Skeletal muscle cell (primary cell): ENCODE results near the gene PCED1A.
"Not testable (repeated sequence)": the region's sequence is repeated elsewhere in the genome, so short reads cannot be mapped to it uniquely, and the experiment has no call there.

Source experiments
- DNase-seq: peaks from one replicate; pipeline ENCODE4 v3.0.0-alpha.2; 2010; ENCODE audit warnings: low read depth
- H3K4me3 ChIP-seq: 2 replicates; pipeline ENCODE4 v1.5.1; 2011; ENCODE audit warnings: low read depth, mild to moderate bottlenecking, control low read depth, low read length, moderate library complexity

The PCED1A gene

GRCh38 chr20:2809690-2810089, 30.8 kb downstream of the PCED1A start:
- no peak overlapping the region for H3K4me3 ChIP-seq
- no peak for DNase-seq

DNA sequence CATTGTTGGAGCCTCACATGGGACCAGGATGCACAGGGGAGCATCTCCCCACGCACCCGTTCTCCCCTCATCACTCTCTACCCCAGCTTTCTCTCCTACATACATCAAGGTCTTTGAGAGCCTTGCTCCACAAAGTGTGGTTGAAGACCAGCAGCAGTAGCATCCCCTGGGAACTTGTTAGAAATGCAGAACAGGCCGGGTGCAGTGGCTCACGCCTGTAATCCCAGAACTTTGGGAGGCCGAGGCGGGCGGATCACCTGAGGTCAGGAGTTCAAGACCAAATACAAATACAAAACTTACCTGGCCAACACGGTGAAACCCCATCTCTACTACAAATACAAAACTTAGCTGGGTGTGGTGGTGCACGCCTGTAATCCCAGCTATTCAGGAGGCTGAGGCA, 32.5 kb downstream of the PCED1A start:
- H3K4me3 ChIP-seq, DNase-seq: not testable (repeated sequence)

DNA sequence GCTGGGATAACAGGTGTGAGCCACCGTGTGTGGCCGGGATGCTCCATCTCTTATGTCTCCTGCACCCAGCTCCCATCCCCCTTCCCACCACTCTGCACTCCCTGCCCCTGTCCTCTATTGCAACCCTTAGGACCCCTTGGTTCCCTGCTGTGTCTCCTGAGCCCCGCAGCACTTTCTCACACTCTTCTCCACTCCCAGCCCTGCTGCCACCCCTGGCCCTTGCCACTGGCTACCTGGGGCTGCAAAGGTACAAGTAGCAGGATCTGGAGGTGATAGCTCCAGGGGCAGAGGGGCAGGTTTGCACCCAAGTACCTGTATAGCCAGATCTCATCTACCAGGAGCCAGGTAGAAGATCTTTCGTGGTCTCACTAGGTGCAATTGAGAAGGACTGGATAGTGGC, 33.4 kb downstream of the PCED1A start:
- H3K4me3 ChIP-seq: no peak overlapping the region
- no peak for DNase-seq

DNA sequence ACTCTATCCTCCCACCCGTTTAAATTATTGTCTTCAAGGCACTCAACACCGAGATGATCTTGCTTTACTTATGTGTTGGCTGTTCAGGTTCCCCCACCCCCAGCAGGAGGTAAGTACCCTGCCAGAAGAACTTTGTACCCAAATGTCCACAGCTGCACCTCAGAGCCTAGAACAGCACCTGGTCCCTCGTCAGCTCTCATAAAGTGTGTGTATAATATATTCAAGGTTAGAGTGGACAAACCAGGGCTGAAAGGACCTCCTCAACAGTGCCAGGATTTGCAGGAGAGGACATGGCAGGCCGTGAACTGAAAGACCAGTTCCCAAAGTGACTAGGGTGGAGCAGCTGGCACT, 34.1 kb downstream of the PCED1A start:
- no peak for DNase-seq
- no peak overlapping the region for H3K4me3 ChIP-seq

- DNase-seq: no peak
- H3K4me3 ChIP-seq: no peak overlapping the region
These were observed 34.6 kb downstream of the PCED1A start for GRCh38 chr20:2805689-2806350.

- DNase-seq: no peak
- H3K4me3 ChIP-seq: no peak overlapping the region
These were observed 35.4 kb downstream of the PCED1A start for GRCh38 chr20:2804852-2805688.

DNA sequence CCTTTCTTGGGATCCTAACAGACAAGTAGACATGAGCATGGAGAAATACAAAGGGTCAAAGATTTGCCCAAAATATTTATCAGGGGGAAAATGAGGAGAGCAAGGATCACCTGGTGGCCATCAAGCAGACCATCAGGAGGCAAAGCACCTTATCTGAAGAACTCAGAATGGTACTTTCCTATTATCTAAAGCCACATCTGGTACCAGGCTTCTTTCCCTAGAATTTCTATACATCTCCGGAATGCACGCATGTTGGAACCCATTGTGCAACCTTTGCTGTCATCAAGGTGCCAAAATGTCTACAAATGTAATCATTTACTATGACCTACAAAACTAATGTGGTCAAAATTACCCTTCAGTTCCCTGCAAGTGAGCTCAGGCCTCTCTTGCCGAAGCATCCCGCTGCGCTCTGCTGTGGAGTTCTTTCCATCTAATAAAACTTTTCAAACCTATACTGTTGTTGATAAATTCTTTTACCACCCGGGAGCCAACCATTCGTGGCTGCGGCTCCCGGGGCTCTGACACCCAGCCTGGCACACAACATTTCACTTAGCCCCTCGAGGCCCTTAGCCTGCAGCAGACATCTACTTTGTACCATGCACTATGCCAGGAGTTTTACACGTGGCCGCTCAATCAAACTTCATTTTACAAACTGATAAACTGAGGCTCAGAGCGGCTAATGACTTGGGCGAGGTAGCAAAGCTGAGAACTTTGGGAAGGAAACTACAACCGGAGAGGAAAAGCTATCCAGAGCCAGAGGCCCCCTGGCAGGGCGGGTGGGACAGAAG, 36.2 kb downstream of the PCED1A start:
- DNase-seq: no peak
- no peak overlapping the region for H3K4me3 ChIP-seq

GRCh38 chr20:2801286-2801728, 39.1 kb downstream of the PCED1A start:
- DNase-seq: no peak
- no peak overlapping the region for H3K4me3 ChIP-seq

DNA sequence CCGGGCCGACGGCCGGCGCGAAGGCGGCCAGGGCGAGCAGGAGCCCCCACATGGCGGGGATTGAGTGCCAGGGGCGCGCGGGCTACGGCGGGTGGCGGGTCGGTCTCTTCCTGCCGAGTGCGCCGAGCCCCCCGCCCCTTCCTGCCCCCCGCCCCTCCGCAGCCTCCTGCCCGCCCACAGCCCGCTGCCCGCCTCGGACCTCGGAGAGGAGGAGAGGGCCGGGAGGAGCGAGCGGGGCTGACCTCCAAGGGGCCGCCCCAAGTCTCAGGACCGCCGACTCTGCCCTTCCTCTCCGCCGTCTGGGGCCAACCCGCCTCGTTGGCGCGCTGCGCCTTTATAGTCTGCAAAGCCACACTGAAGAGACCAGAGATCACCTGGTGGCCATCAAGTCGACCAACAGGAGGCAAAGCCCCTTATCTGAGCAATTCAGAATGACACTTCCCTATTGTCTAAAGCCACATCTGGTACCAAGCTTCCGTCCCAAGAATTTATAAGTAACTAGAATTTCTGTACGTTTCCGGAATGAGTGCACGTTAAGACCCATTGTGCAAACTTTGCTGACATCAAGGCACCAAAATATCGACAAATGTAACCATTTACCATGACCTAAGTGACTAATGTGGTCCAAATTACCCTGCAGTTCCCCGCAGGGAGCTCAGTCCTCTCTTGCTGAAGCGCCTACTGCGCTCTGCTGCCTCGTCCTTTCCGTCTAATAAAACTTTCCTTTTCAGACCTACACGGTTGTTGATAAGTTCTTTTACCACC, 39.8 kb downstream of the PCED1A start, which contains the start of gene CPXM1:
CPXM1 (minus strand) TSS at position 107 of the 765 bp plus-strand sequence; CDS start at position 52, 55 bp downstream.
- H3K4me3 ChIP-seq: peak within 1 kb of the TSS; percentile 41
- no peak for DNase-seq

- DNase-seq: no peak
- H3K4me3 ChIP-seq: peak overlapping the region; percentile 41
These were observed 40.6 kb downstream of the PCED1A start for GRCh38 chr20:2799688-2800520.

GRCh38 chr20:2799271-2799670, 41.2 kb downstream of the PCED1A start:
- no peak overlapping the region for H3K4me3 ChIP-seq
- no peak for DNase-seq

GRCh38 chr20:2798814-2799213, 41.6 kb downstream of the PCED1A start:
- DNase-seq: no peak
- H3K4me3 ChIP-seq: no peak overlapping the region

- no peak for DNase-seq
- no peak overlapping the region for H3K4me3 ChIP-seq
These were observed 42.2 kb downstream of the PCED1A start for GRCh38 chr20:2798095-2798805.

GRCh38 chr20:2797136-2797983, 43.1 kb downstream of the PCED1A start:
- no peak overlapping the region for H3K4me3 ChIP-seq
- DNase-seq: no peak

DNA sequence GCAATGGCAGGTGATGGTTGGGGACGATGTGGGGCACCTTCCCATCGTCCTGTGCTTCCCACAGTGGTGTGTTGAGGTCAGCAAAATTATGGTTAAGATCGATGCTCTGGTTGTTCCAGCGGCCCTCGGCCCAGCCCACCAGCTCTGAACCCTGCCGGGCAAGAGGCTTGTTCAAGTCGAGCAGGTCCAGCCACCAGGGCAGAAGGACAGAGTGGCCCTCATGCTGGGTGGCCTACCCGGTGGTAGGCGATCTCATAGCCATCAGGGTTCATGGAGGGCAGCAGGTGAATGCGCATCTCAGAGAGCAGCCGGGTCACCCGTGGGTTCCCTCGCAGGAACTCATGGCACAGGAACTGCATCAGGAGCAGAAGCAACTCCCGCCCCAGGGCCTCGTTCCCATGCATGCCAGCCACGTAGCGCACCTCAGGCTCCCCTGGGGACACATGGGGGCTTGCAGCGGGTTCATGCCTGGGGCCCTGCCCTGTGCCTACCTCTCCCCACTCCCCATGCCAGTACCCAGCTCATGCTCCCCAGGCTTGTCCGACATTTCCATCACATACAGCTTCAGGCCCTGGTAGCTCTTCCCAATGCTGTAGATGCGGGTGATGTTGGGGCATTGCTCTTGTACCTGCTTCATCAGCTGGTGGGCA, 44.3 kb downstream of the PCED1A start:
- no peak for DNase-seq
- H3K4me3 ChIP-seq: no peak overlapping the region

DNA sequence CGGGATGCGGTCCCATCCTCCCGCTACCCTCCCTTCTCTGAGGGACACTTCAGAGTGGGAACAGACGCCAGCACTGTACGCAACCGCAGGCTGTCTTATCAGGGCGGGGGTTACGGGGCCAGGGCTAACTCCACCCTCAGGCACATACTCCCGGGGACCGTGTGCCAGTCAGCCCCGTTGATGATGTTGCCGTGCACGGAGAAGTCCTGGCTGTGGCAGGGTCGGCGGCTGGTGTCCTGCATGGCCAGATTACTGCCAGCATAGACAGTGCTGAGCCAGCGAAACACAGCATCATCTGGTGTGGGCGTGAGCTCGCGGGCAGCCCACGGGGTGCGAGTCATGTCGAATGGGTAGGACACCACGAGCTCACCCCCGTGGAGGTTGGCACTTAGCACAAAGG, 45.0 kb downstream of the PCED1A start:
- no peak for DNase-seq
- H3K4me3 ChIP-seq: no peak overlapping the region
